ENCODE results near the gene ABCC9.
"Not testable (repeated sequence)": the region's sequence is repeated elsewhere in the genome, so short reads cannot be mapped to it uniquely, and the experiment has no call there.

The ABCC9 gene

DNA sequence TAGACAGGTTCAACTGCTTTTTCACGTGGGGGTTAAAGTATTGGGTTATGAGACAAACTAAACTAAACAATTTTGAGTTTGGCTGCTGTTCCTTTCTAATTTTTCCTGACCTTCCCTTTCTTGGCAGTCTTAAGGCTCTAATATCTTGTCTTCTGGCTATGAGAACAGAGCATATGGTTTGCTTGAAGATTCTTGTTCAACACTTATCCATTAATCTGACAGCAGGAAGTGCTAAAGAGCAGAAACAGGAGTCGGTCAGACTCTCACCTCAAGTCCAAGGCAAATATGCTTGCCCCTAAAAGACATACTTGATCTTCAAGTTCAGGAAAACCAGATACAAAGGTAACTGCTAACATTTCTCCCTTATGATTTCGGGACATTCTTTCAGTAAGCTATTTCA lies 114.1 kb downstream of the ABCC9 start:
- Mint-ChIP-seq H3K4me3 (no peak overlapping the region), H3K27ac (no peak overlapping the region), H3K4me1 (ENCODE audit: low read depth) (no peaks in the 10 kb centered on the region), H3K27me3 (peaks cover 12% of the 10 kb centered on the region), H3K9me3 (ENCODE audit: low read depth) (no peaks in the 10 kb centered on the region), H3K36me3 (no peaks in the 10 kb centered on the region)

DNA sequence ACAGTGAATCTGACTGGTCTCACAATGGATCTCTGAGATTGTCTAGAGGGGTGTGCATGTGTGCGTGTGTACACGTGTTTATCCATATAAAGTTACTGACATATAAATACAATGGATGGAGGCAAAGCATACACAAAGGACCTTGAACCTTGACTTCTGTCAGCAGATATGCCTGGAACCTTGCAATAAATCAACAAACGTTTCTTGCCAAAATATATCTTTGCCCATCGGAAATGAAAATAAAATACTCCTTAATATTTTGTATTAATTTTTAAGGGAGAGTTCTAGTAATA lies 114.7 kb downstream of the ABCC9 start:
- Mint-ChIP-seq H3K4me3 (no peak overlapping the region), H3K27me3 (peaks cover 12% of the 10 kb centered on the region), H3K4me1 (ENCODE audit: low read depth) (no peaks in the 10 kb centered on the region), H3K36me3 (no peaks in the 10 kb centered on the region), H3K9me3 (ENCODE audit: low read depth) (no peaks in the 10 kb centered on the region), H3K27ac (no peak overlapping the region)

DNA sequence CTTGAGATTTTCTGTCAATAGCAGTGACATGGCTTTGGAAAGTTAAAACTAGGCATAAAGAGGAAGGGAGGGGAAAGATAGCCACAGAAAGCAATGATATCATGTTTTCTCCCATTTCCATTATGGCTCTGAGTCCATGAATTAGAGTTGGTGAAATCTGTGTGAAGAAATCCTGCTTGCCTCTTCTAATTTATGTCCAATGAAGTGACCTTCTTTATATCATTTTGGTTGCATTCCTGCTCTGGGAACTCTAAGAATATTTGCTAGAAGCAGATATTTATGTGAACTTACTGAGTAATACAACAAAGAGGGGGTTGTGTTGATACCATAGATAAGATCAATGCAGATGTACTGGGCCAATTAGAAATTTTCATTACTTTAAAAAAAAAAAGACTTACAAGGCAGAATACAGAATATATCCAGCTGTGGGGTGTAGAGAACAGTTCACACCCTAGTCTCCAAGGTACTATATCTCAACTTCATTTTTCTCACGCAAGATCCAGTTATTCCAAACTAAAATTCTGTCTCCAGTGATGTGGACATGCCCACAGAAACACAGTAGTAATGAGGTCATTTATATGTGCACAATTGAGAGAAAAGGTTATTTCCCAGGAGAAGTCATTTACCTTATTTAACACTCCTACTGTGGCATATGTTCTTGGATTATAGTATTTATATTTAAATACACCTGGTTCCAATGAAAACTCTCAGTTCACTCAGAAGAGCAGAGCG lies 115.2 kb downstream of the ABCC9 start:
- H3K9me3 Mint-ChIP-seq (ENCODE audit: low read depth): no peaks in the 10 kb centered on the region
- no peaks in the 10 kb centered on the region for H3K36me3 Mint-ChIP-seq
- no peak overlapping the region for H3K4me3 Mint-ChIP-seq
- H3K27me3 Mint-ChIP-seq: peaks cover 7% of the 10 kb centered on the region
- H3K27ac Mint-ChIP-seq: no peak overlapping the region
- H3K4me1 Mint-ChIP-seq (ENCODE audit: low read depth): no peaks in the 10 kb centered on the region

DNA sequence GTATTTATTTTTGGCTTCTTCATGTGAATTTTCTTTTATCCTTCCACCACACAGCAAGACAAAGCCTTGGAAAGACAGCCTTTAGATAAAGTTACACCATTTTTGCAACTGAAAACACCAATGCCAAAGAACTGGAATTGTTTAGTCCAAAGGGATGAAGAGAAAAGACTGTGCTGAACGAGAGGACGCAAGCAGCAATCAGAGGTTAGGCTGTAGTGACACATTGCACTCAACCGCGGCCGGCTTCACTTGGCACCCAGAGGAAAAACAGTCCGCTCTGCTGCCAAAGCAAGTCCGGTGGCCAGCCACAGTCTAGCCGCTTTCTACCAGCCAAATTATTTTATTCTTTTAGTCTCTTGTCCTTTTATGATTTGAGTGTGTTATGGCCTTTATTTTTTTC lies 117.6 kb downstream of the ABCC9 start:
- H3K27me3 Mint-ChIP-seq: peaks cover 10% of the 10 kb centered on the region
- no peak overlapping the region for H3K27ac Mint-ChIP-seq
- no peaks in the 10 kb centered on the region for H3K9me3 Mint-ChIP-seq (ENCODE audit: low read depth)
- H3K4me3 Mint-ChIP-seq: no peak overlapping the region
- H3K4me1 Mint-ChIP-seq (ENCODE audit: low read depth): no peaks in the 10 kb centered on the region
- H3K36me3 Mint-ChIP-seq: no peaks in the 10 kb centered on the region

DNA sequence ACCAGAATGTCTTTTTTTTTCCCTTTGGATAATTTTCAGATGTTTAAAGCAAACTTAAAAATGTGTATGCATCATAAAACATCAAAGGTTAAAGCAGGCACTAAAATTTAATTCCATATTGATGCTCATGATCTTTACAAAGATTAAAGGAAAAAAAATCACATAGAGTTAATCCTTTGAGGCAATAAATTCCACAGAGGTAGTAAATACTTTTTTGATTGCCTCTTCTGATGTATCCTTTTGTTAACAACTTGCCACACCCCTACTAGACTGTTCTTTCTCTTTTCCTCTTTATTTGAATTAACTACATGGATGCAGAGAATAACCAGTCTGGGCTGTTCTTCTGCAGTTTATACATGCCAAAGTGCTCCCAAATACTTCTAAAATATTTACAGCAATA lies 121.5 kb downstream of the ABCC9 start:
- Mint-ChIP-seq H3K36me3 (no peaks in the 10 kb centered on the region), H3K4me3 (no peak overlapping the region), H3K27me3 (peaks cover 13% of the 10 kb centered on the region), H3K27ac (no peak overlapping the region), H3K9me3 (ENCODE audit: low read depth) (no peaks in the 10 kb centered on the region), H3K4me1 (ENCODE audit: low read depth) (no peaks in the 10 kb centered on the region)

DNA sequence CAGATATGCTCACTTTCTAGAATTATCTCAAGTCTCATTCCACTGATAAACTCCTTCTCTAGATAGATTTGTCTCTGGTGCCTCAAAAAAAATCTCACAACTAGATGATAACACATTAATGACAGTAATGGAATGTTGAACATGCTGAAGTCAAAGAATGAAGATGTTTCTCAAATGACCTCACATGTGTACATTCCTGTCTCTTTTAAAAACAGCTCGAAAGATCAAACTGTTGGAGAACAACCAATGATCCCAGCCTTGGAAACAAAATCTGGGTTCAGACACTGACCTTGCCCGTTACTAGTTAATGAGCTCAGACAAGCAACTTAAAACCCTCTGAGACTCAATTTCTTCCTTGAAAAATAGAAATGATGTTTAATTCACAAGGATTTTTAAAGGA lies 122.0 kb downstream of the ABCC9 start:
- Mint-ChIP-seq H3K4me1 (ENCODE audit: low read depth) (no peaks in the 10 kb centered on the region), H3K9me3 (ENCODE audit: low read depth) (no peaks in the 10 kb centered on the region), H3K27me3 (peaks cover 12% of the 10 kb centered on the region), H3K4me3 (no peak overlapping the region), H3K27ac (no peak overlapping the region), H3K36me3 (no peaks in the 10 kb centered on the region)

DNA sequence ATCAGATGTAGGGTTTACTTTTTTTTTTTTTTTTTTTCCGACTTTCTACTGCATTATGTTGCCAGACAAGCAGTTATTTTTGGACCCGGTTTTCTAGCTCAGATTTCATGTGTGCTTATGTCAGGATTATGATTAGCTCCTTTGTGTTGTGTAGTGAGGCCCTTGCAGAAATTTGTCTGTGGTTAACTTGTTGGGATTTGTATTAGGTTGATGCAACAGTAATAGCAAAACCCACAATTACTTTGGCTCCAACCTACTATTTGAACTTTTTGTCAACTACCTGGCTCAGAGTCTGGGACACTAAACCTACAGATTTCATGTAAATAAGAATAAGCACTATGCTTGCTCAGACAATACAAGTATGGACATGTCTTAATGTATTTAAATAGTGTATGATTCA lies 122.6 kb downstream of the ABCC9 start:
- Mint-ChIP-seq H3K4me3 (no peak overlapping the region), H3K36me3 (no peaks in the 10 kb centered on the region), H3K4me1 (ENCODE audit: low read depth) (no peaks in the 10 kb centered on the region), H3K27ac (no peak overlapping the region), H3K27me3 (peaks cover 12% of the 10 kb centered on the region), H3K9me3 (ENCODE audit: low read depth) (no peaks in the 10 kb centered on the region)

DNA sequence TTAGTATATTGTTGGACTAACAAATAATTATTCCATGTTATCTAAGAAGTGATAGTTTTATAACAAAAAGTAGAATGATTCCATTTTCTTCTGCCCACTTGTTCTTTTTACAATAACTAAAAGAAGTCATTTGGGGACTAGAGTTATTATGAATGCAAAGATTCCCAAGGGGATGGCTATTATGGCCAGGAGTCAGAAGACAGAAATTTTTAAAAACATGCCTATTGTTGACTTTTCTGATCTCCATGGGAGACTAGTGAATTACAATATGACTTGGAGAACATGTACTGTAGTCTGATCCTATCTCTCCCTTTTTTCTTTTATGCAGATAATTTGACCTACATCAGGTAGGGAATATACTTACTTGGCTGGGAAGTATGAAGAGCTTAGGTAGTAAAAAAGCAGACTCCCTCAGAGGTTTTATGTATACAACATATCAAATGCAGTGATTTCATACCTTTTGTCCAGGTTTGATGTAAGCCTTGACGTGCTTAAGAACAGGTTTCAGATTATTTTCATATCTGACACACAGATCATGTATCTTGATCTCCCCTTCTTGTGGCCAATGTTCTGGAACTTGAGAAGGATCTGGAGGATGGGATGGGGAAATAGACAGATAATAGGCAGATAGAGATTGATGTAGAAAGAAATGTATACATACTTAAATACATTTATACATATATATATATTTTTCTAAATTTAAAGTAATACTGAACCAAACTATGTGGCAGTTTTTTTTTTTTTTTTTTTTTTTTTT lies 125.7 kb downstream of the ABCC9 start:
- peaks cover 9% of the 10 kb centered on the region for H3K27me3 Mint-ChIP-seq
- H3K4me1 Mint-ChIP-seq (ENCODE audit: low read depth): no peaks in the 10 kb centered on the region
- no peaks in the 10 kb centered on the region for H3K36me3 Mint-ChIP-seq
- H3K9me3 Mint-ChIP-seq (ENCODE audit: low read depth): no peaks in the 10 kb centered on the region
- H3K4me3 Mint-ChIP-seq: no peak overlapping the region
- H3K27ac Mint-ChIP-seq: no peak overlapping the region

DNA sequence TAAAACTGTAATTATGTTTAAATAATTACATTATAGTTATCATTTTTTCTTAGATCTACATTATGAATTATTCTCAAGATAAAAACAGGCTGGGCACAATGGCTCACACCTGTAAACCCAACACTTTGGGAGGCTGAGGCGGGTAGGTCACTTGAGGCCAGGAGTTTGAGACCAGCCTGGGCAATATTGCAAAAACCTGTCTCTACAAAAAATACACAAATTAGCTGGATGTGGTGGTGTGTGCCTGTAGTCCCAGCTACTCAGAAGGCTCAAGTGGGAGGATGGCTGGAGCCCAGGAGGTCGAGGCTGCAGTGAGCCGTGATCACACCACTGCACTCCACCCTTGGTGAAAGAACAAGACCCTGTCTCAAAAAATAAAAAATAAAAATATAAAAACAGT lies 126.4 kb downstream of the ABCC9 start:
- no peaks in the 10 kb centered on the region for H3K36me3 Mint-ChIP-seq
- no peak overlapping the region for H3K27ac Mint-ChIP-seq
- no peak overlapping the region for H3K4me3 Mint-ChIP-seq
- no peaks in the 10 kb centered on the region for H3K4me1 Mint-ChIP-seq (ENCODE audit: low read depth)
- no peaks in the 10 kb centered on the region for H3K9me3 Mint-ChIP-seq (ENCODE audit: low read depth)
- H3K27me3 Mint-ChIP-seq: peaks cover 9% of the 10 kb centered on the region

DNA sequence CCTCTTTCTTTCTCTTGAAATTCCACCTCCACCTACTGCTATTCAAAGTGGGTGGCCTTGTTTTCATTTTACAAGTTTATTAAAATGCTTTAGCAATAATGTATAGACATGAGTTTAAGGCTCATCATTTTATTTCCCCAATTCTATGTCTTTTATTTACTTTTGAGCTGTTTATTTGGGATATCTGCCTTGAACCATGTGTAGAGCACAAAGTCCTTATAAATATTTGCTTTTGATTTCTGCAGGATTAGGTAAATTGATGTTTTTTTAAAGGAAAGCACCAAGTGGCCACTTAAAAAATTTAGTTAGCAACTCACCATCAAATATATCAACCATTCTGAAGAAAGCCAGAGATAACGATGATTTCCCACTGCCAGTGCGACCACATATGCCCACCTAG lies 126.9 kb downstream of the ABCC9 start:
- Mint-ChIP-seq H3K27me3 (peaks cover 7% of the 10 kb centered on the region), H3K4me1 (ENCODE audit: low read depth) (no peaks in the 10 kb centered on the region), H3K27ac (no peak overlapping the region), H3K9me3 (ENCODE audit: low read depth) (no peaks in the 10 kb centered on the region), H3K36me3 (no peaks in the 10 kb centered on the region), H3K4me3 (no peak overlapping the region)

DNA sequence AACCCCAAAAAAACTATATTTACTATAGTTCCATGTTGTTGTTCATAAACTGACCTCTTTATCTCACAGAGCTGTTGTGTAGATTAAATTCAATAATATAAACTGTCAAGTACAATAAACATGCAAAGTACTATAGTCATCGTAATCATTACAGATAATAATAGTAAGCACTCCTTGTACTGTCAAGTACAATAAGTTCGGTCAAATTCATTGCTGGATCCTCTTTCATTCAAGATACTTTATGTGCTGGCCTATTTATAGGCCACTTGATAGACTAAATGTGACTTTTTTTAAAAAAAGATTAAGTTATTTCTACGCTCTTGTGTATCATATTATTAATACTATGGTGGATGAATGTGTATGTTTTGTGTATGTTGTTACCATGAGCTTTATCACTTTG lies 127.5 kb downstream of the ABCC9 start:
- Mint-ChIP-seq H3K36me3 (no peaks in the 10 kb centered on the region), H3K4me1 (ENCODE audit: low read depth) (no peaks in the 10 kb centered on the region), H3K27ac (no peak overlapping the region), H3K4me3 (no peak overlapping the region), H3K27me3 (peaks cover 7% of the 10 kb centered on the region), H3K9me3 (ENCODE audit: low read depth) (no peaks in the 10 kb centered on the region)

DNA sequence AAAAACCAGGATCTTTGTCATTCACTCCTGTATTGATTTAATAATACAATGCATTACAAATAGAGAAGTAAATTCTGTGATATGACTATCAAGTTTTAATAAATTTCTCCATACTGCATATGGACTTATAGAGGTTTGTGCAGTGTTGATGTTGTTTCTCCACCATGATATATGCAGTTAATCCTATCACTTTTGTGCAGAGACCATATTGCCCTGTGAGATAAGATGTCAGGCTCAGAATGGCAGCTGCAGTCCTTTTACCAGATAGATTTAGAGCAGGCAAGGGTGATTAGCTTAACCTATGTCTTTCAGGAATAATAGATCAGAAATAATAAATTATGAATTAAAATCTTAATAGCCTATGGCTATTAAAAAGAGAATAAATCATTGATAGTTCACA lies 128.1 kb downstream of the ABCC9 start:
- no peaks in the 10 kb centered on the region for H3K4me1 Mint-ChIP-seq (ENCODE audit: low read depth)
- H3K4me3 Mint-ChIP-seq: no peak overlapping the region
- no peak overlapping the region for H3K27ac Mint-ChIP-seq
- H3K36me3 Mint-ChIP-seq: no peaks in the 10 kb centered on the region
- H3K9me3 Mint-ChIP-seq (ENCODE audit: low read depth): no peaks in the 10 kb centered on the region
- peaks cover 5% of the 10 kb centered on the region for H3K27me3 Mint-ChIP-seq

DNA sequence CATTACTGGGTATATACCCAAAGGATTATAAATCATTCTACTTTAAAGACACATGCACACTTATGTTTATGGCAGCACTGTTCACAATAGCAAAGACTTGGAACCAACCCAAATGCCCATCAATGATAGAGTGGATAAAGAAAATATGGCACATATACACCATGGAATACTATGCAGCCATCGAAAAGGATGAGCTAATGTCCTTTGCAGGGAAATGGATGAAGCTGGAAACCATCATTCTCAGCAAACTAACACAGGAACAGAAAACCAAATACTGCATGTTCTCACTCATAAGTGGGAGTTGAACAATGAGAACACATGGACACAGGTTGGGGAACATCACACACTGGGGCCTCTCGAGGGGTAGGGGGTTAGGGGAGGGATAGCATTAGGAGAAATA lies 128.9 kb downstream of the ABCC9 start:
- H3K4me1 Mint-ChIP-seq (ENCODE audit: low read depth); H3K9me3 Mint-ChIP-seq (ENCODE audit: low read depth); H3K4me3 Mint-ChIP-seq; H3K36me3 Mint-ChIP-seq; H3K27me3 Mint-ChIP-seq; H3K27ac Mint-ChIP-seq: not testable (repeated sequence)

DNA sequence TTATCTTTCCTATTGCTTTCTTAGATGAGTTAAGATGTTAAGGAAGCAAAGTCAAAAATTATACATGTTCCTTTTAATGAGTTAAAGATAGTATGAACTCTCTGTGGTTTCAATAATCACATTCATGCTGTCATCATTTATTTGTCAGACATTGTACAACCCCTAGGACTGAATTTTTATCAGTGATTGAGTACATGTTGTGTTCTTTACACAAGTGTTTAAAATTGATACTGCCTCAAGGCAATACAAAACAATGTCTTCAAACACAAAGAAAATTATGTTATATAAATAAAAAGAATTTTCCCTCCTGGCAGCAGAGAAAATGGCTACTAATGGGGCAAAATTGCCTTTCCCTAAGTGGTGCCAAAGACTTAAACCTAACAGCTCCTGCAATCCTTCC lies 132.1 kb downstream of the ABCC9 start:
- H3K4me1 Mint-ChIP-seq (ENCODE audit: low read depth): no peaks in the 10 kb centered on the region
- H3K27ac Mint-ChIP-seq: no peak overlapping the region
- H3K4me3 Mint-ChIP-seq: no peak overlapping the region
- no peaks in the 10 kb centered on the region for H3K36me3 Mint-ChIP-seq
- no peaks in the 10 kb centered on the region for H3K9me3 Mint-ChIP-seq (ENCODE audit: low read depth)
- peaks cover 2% of the 10 kb centered on the region for H3K27me3 Mint-ChIP-seq

DNA sequence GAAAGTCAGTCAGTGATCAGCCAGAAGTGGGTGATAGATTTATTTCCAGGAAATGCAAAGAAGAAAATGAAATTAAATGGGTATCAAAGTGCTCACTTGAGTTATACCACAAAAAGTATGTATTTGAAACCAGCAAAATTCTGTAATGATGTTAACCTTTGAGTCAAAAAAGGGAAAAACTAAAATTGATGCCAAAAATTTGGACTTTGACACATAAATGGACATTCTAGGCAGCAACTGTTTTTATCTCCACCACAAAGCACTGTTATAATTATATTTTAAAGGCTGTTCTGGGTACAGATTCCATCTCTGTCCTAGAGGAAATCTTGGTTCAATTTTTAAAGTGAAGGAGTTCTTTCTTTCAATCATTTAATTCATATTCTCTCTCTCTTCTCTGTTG lies 135.0 kb downstream of the ABCC9 start:
- Mint-ChIP-seq H3K27me3 (peaks cover 3% of the 10 kb centered on the region), H3K4me1 (ENCODE audit: low read depth) (no peaks in the 10 kb centered on the region), H3K4me3 (no peak overlapping the region), H3K9me3 (ENCODE audit: low read depth) (no peaks in the 10 kb centered on the region), H3K36me3 (no peaks in the 10 kb centered on the region), H3K27ac (no peak overlapping the region)
